Stimulated activated CD4-positive, alpha-beta T cell treated with anti-CD3 and anti-CD28 coated beads, Interleukin-12 subunit alpha, Interleukin-12 subunit beta, amount 100 ng/mL, for 48 hours (primary cell): ENCODE data around the gene C6orf47.

Experiments
- DNase-seq, 3 donors: peaks; one replicate each; pipeline ENCODE4 v3.0.0-alpha.2; 2020; ENCODE audit warnings: low read depth in 2 of 3, low spot score in 1 of 3

The C6orf47 gene

GRCh38 chr6:31615748-31616147, 44.8 kb downstream of the C6orf47 start:
- DNase-seq: no peak

GRCh38 chr6:31614684-31615578, 45.6 kb downstream of the C6orf47 start, which contains the start of gene AIF1:
Gene AIF1, plus strand, starts transcription at chr6:31615234. Its CDS starts 96 bp downstream, at chr6:31615330.
- no peak for DNase-seq

GRCh38 chr6:31614075-31614619, 46.4 kb downstream of the C6orf47 start:
- no peak for DNase-seq

- DNase-seq: no peak
These were observed 49.6 kb downstream of the C6orf47 start for GRCh38 chr6:31610968-31611367.

GRCh38 chr6:31609519-31610406, 50.8 kb downstream of the C6orf47 start:
- DNase-seq: no peak
